Spleen (tissue), 11 donors: Measurements from ENCODE around the gene LETMD1. TPM values are rescaled to one million over a fixed set of nuclear protein-coding genes. Genes with fewer than 3 reads are reported as not detected.
A peak's percentile ranks its signal among the peaks of the same experiment; 100 is the strongest.

ENCODE experiments used
- DNase-seq: peaks from one replicate; pipeline ENCODE4 v3.0.0-alpha.2; 2020
- H3K27ac ChIP-seq, 8 donors: fragments of 200-600 bp; sonication (generic) in 7 of 8; 1 replicate in 4 of 8; 2 replicates in 4 of 8; pipeline versions ENCODE4 v1.5.0 to v1.8.0; 2016 to 2021; ENCODE audit warnings: inconsistent platforms in 4 of 8, mild to moderate bottlenecking in 4 of 8, moderate library complexity in 1 of 8
- H3K27me3 ChIP-seq, 7 donors: fragments of 200-600 bp; sonication (generic) in 6 of 7; replicated peaks in 1 of 7; 1 replicate in 4 of 7; 2 replicates in 3 of 7; pipeline versions ENCODE4 v1.5.0 to v1.8.0; 2016 to 2021; ENCODE audit warnings: inconsistent platforms in 3 of 7, mild to moderate bottlenecking in 1 of 7
- H3K36me3 ChIP-seq, 6 donors: fragments of 200-600 bp; sonication (generic) in 5 of 6; 1 replicate in 4 of 6; 2 replicates in 2 of 6; pipeline versions ENCODE4 v1.5.0 to v1.8.0; 2016 to 2021; ENCODE audit warnings: inconsistent platforms in 2 of 6
- H3K4me1 ChIP-seq, 6 donors: fragments of 200-600 bp; sonication (generic) in 5 of 6; 1 replicate in 3 of 6; 2 replicates in 3 of 6; pipeline versions ENCODE4 v1.5.0 to v1.8.0; 2016 to 2021; ENCODE audit warnings: inconsistent platforms in 3 of 6
- H3K4me3 ChIP-seq, 8 donors: fragments of 200-600 bp; sonication (generic) in 7 of 8; 1 replicate in 4 of 8; 2 replicates in 4 of 8; pipeline versions ENCODE4 v1.5.0 to v1.8.0; 2016 to 2021; ENCODE audit warnings: inconsistent platforms in 4 of 8, mild to moderate bottlenecking in 4 of 8, moderate library complexity in 2 of 8
- H3K9me3 ChIP-seq, 8 donors: fragments of 200-600 bp; sonication (generic) in 7 of 8; 1 replicate in 4 of 8; 2 replicates in 4 of 8; pipeline versions ENCODE4 v1.5.0 to v1.8.0; 2016 to 2021; ENCODE audit warnings: inconsistent platforms in 4 of 8
- POLR2A ChIP-seq, 3 donors: fragments of 450-650 bp; IDR thresholded peaks; one replicate each; pipeline ENCODE4 v1.5.1; 2017; ENCODE audit warnings: antibody characterized with exemption in 3 of 3, mild to moderate bottlenecking in 1 of 3
- POLR2AphosphoS5 ChIP-seq, 3 donors: sonication (generic); formaldehyde crosslinking; IDR thresholded peaks; one replicate each; pipeline ENCODE4 v1.5.1; 2017; ENCODE audit warnings: antibody characterized with exemption in 3 of 3
- WGBS, 5 donors: extraction: QIAGEN DNeasy Blood & Tissue Kit in 3 of 5; methylation state at CpG; one replicate each; pipeline versions ENCODE4 v1.1.5 to v1.1.7; 2013 to 2018; 5-methylcytosine and 5-hydroxymethylcytosine counted together
- intact Hi-C: fragments of 100-400 bp; cut with DNase I; formaldehyde crosslinking; loops from one replicate; pipeline ENCODE4 v1.15.0; 2023; ENCODE audit warnings: low total_unique reads
- polyA plus RNA-seq, 3 donors: library from polyadenylated mRNA; stranded (reverse); fragments of 200-250 nt; gene quantifications; one replicate each; pipeline ENCODE4 v1.2.1, GENCODE V29; 2013
- total RNA-seq, 7 donors: library from RNA; depleted of rRNA in 3 of 7; stranded (reverse); fragments of >200 nt in 3 of 7; fragmentation: NEBNext Ultra II Directional in 4 of 7; extraction: Animal tissue kit (Norgen Biotek cat#: 25700) in 4 of 7; gene quantifications; one replicate each; pipeline versions ENCODE4 v1.1.0 to v1.2.1, GENCODE V29; 2016 to 2021
- TF ChIP-seq, protein P1 (sequence below), 11 experiments: fragments of 200-600 bp in 7 of 11; fragments of 450-650 bp in 4 of 11; sonication (generic) in 4 of 11; IDR thresholded peaks in 8 of 11; conservative IDR thresholded peaks in 3 of 11; 1 replicate in 7 of 11; 2 replicates in 4 of 11; pipeline versions ENCODE4 v1.4.0 to v1.8.0; 2016 to 2021; ENCODE audit warnings: antibody characterized with exemption in 11 of 11, inconsistent platforms in 4 of 11, mild to moderate bottlenecking in 1 of 11
- donor health status: healthy with polysubstance abuse.
- donor health status: DM: no; HTN: no; CAD: no; lungs with moderate emphysema.
- donor health status: DM: no; HTN: no; CAD: no.
- donor health status: Bipolar disorder and iron deficiency.
- donor health status: healthy.
- donor health status: DM: no; HTN: no; CAD: no.
- donor health status: DM: yes; HTN: yes; CAD: no.

The LETMD1 gene
- total and polyA plus RNA-seq, 10 donors, result 51.4 to 85.2 (median 60.0) TPM

DNA sequence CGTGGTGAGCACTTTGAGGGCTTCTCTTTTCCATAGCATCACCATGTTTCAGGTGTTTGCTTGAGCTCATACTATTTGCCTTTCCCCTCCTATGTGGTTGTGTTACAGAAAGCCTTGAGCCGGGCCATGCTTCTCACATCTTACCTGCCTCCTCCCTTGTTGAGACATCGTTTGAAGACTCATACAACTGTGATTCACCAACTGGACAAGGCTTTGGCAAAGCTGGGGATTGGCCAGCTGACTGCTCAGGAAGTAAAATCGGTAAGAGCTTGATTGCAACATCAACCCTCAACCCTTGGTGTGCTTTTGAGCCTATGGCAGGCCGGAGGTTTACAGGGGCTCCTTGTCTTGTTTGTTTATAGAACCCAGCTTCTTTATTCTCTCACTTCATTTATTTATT lies 8.1 kb downstream of the LETMD1 start:
- intact Hi-C loops, result no loop called here
- DNase-seq, result no peak
- peaks cover 0 to 100% (median 90%) of the 10 kb centered on the region in 6 donors for H3K36me3 ChIP-seq
- TF ChIP-seq POLR2A (IDR thresholded peaks at IDR 0.05) (no peak), POLR2AphosphoS5 (IDR thresholded peaks at IDR 0.05) (no peak)
- TF ChIP-seq, protein P1, sequence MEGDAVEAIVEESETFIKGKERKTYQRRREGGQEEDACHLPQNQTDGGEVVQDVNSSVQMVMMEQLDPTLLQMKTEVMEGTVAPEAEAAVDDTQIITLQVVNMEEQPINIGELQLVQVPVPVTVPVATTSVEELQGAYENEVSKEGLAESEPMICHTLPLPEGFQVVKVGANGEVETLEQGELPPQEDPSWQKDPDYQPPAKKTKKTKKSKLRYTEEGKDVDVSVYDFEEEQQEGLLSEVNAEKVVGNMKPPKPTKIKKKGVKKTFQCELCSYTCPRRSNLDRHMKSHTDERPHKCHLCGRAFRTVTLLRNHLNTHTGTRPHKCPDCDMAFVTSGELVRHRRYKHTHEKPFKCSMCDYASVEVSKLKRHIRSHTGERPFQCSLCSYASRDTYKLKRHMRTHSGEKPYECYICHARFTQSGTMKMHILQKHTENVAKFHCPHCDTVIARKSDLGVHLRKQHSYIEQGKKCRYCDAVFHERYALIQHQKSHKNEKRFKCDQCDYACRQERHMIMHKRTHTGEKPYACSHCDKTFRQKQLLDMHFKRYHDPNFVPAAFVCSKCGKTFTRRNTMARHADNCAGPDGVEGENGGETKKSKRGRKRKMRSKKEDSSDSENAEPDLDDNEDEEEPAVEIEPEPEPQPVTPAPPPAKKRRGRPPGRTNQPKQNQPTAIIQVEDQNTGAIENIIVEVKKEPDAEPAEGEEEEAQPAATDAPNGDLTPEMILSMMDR (IDR thresholded peaks at IDR 0.05 in 8 of 11, conservative IDR thresholded peaks at IDR 0.05 in 3 of 11), result no peak
- H3K4me3 ChIP-seq, result no peak overlapping the region
- H3K27ac ChIP-seq, result no peak overlapping the region
- H3K9me3 ChIP-seq, result no peaks in the 10 kb centered on the region
- H3K4me1 ChIP-seq, result peaks cover 0 to 7% (median 0%) of the 10 kb centered on the region in 6 donors
- 57 to 83% (median 74%) methylated on average over 5 of the region's 5 CpGs for WGBS, 5 donors
- H3K27me3 ChIP-seq, result no peaks in the 10 kb centered on the region

DNA sequence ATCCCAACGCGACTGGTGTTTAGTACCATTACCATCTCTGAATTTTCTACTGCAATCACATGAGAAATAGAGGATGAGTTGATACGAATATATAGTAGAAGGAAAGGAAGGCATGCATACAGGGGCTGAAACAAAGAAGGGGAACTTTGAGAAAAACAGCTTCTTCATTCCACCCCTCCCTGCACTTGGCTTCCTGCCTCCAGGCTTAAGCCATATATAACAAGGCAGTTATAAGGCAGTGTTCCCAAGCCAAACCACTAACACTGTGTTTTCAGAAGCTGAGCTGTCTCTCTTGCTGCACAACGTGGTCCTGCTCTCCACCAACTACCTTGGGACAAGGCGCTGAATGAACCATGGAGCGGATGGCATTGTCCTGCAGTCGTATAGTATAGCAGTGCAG lies 11.0 kb downstream of the LETMD1 start:
- H3K27me3 ChIP-seq, result no peaks in the 10 kb centered on the region
- H3K4me1 ChIP-seq, result no peaks in the 10 kb centered on the region
- no peak for DNase-seq
- peaks cover 0 to 100% (median 90%) of the 10 kb centered on the region in 6 donors for H3K36me3 ChIP-seq
- no peak overlapping the region for H3K4me3 ChIP-seq
- 80 to 88% (median 83%) methylated on average over 7 of the region's 7 CpGs for WGBS, 5 donors
- H3K27ac ChIP-seq, result no peak overlapping the region
- intact Hi-C loops, result no loop called here
- no peaks in the 10 kb centered on the region for H3K9me3 ChIP-seq
- TF ChIP-seq POLR2A (IDR thresholded peaks at IDR 0.05) (no peak), POLR2AphosphoS5 (IDR thresholded peaks at IDR 0.05) (no peak)
- TF ChIP-seq, protein P1 (IDR thresholded peaks at IDR 0.05 in 8 of 11, conservative IDR thresholded peaks at IDR 0.05 in 3 of 11), result no peak

DNA sequence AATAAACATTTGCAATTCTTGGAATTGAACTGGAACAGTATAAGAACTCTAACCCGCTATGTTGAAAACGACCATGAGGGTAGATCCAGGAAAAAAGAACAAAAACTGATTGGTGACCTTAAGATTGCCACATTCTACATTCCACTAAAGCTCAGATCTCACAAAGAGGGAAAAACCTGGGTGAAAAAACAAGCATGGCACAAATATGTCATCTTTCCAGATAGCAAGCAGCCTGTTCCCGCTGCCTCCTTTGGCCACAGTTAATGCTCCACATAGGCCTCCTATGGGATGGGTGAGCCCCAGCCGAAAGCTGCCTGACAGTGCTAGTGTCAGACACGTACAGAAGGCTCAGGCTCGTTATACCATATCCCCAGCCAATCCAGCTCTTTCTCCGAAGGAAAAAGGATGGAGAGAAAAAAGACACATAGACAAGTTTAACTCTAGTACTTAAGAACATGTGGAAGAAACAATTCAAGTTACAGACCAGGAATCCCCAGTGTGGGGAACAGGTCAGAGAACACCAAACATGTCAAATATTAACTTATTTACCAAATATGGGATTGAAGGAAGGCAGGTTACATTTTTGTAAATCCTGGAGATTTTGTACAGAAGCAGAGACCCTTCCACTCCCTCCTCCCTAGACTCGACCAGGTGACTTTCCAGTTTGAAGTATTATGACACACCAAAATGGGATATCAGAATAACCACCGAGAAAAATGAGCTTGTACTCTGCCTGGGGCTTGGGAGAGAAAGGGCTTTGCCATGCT lies 14.7 kb downstream of the LETMD1 start:
- no peak for DNase-seq
- Histone ChIP-seq H3K27me3 (no peaks in the 10 kb centered on the region), H3K36me3 (peaks cover 0 to 100% (median 91%) of the 10 kb centered on the region in 6 donors), H3K4me3 (no peak overlapping the region), H3K9me3 (no peaks in the 10 kb centered on the region), H3K27ac (no peak overlapping the region), H3K4me1 (no peaks in the 10 kb centered on the region)
- TF ChIP-seq POLR2AphosphoS5 (IDR thresholded peaks at IDR 0.05), result peak in 1 of 3 donors; percentile 7
- TF ChIP-seq, protein P1 (IDR thresholded peaks at IDR 0.05 in 8 of 11, conservative IDR thresholded peaks at IDR 0.05 in 3 of 11), result no peak
- 84 to 97% (median 87%) methylated on average over 9 of the region's 9 CpGs for WGBS, 5 donors
- intact Hi-C loops, result no loop called here

DNA sequence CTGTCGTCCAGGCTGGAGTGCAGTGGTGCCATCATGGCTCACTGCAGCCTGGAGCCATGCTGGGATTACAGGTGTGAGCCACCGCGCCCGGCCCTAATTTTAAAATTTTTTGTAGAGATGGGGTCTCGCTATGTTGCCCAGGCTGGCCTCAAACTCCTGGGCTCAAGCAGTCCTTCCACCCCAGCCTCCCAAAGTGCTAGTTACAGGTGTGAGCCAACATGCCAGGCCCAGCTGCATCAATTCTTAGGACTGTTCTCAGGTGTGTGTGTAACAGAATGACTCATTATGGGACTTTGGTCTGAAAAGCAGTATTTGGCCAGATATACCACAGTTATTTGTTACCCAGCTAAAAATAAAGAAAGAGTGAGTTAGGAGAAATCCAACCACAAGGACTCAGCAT lies 17.4 kb downstream of the LETMD1 start:
- TF ChIP-seq POLR2A (IDR thresholded peaks at IDR 0.05) (no peak), POLR2AphosphoS5 (IDR thresholded peaks at IDR 0.05) (no peak)
- TF ChIP-seq, protein P1 (IDR thresholded peaks at IDR 0.05 in 8 of 11, conservative IDR thresholded peaks at IDR 0.05 in 3 of 11), result no peak
- H3K4me1 ChIP-seq, result no peaks in the 10 kb centered on the region
- intact Hi-C loops, result no loop called here
- H3K9me3 ChIP-seq, result no peaks in the 10 kb centered on the region
- no peaks in the 10 kb centered on the region for H3K27me3 ChIP-seq
- H3K36me3 ChIP-seq, result peaks cover 0 to 100% (median 83%) of the 10 kb centered on the region in 6 donors
- WGBS, 5 donors, result 93 to 98% (median 97%) methylated on average over 5 of the region's 5 CpGs
- DNase-seq, result no peak
- H3K27ac ChIP-seq, result no peak overlapping the region
- H3K4me3 ChIP-seq, result no peak overlapping the region
